HS-5 (cell line): ENCODE results near the gene ARHGAP8.

Source experiments
- DNase-seq: peaks from one replicate; pipeline ENCODE4 v3.0.0-alpha.2; 2012; ENCODE audit warnings: low read depth

Gene ARHGAP8

DNA sequence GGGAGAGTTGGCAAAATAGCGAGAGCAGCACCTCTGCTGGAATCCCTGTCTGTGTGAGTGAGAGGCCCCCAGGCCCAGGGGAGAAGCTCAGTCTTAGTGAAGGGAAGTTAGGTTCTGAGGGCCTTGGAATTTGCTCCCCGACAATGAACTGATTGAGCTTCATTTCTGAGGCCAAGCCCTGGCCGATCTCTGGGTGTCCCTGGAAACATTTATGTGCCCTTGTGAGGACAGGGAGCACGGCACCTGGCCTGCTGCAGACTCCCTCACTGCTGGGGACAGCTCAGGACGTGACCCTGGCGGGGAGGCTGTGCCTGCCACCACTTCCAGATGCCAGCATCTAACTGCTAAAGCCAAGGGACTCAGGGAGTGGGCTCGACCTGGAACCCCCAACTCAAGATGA lies 52.0 kb downstream of the ARHGAP8 start:
- DNase-seq = no peak

DNA sequence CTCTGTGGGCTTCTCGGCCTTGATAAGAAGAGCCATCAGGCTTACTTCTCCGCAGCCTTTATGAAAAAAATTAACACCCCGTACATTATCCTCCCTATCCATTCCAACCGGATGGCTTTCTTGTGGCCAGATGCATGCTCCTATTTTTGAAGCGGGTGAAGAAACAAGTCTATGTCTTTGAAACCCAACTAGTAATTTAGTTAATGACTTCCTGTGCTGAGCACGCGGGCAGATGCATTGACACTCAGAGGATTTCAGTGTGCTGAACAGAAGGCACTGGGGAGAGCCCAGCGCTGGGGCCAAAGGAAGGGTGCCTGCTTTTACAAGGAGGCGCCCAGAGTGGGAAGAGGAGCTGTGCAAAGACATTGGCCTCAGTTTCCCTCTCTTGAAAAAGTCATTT lies 53.3 kb downstream of the ARHGAP8 start:
- DNase-seq = no peak

DNA sequence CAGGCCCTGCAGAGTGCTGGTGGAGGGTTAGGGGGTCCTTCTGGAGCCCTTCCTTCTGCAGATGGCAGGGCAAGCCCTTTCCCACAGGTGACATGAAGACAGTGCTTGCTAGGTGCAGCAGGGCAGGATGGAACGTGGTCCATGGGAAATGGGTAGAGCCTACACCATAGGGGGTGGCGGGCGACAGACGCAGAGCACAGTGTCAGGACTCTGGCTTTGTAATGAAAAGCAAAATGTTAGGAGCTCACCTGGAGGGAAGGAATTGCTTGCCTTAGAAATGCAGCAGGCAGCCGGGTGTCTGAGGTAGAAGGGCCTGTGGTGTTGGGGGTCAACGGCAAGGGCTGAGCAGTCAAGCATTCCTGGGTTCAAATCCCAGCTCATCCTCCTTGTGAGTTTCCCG lies 54.9 kb downstream of the ARHGAP8 start:
- no peak for DNase-seq

DNA sequence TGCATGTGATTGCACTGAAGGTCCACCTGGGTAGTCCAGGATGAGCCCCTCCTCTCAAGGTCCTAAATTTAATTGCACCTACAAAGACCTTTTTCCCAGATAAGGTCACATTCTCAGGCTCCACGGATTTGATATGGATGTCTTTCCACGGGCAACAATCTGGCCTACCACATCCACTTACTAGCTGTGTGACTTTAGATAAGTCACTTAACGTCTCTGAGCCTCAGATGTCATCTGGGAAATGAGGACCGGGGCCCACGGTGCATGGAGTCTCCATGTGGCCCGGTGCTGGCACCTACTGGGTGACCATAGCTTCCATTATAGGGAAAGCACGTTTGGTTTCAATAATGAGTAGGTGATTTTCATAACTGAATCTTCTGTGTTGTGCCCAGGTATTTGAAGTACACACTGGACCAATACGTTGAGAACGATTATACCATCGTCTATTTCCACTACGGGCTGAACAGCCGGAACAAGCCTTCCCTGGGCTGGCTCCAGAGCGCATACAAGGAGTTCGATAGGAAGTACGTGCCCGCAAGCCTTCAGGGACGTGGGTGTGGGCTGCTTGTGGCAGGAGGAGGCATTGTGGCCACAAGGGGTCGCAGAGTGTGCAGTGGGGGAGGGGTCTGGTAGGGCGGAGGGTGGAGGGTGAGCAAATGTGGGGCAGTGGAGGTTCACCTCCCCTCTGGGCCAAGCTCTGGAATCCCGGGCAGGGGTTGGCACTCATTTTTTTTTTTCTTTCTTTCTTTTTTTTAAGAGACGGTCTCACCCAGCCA lies 55.7 kb downstream of the ARHGAP8 start:
- no peak for DNase-seq

DNA sequence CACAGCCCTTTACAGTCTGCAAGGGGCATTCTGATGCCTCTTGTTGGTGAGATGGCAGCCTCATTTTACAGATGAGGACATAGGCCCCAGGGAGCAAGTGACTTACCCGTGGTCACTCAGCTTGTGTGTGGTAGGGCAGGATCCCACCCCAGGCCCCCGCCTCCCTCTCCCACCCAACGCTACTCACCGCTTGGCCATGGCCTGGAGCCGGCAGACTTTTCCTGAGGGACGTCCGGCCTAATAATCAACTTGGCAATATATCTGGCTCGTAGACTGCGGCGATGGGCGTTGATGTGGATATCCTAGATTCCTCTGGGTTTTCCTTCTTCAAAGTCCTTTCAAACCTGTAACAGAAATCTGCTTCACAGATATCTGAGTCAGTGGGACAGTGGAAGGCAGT lies 57.1 kb downstream of the ARHGAP8 start:
- DNase-seq = no peak

DNA sequence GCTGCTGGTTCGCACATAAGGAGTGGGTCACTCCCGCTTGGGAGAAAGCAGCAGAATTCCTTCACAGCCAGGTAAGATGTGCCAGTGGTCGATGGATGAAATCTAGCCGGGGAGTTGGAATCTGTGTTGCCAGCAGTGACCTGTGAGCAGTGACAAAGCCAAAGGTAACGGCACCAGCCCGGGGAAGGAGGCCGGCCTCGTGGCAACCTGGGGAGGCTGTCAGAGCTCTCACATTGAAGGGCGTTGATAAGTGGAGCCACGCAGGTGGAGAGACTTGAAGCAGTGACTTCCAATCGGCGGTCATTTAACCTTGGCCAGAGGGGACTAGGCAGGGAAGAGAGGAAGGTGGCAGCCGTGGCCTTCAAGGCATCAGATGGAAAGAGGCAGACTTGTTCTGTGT lies 58.8 kb downstream of the ARHGAP8 start:
- no peak for DNase-seq

DNA sequence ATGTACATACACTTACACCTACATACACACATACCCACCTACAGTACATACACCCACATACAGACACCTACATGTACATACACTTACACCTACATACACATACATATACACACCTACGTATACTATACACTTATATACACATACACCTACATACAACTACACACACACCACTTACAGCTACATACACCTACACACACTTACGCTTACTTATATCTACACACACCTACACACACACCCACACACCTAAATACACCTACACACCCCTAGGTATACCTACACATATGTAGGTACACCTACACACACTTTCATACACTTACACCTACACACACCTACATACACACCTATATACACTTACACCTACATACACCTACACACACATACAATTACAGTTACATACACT lies 61.0 kb downstream of the ARHGAP8 start:
- DNase-seq = no peak

DNA sequence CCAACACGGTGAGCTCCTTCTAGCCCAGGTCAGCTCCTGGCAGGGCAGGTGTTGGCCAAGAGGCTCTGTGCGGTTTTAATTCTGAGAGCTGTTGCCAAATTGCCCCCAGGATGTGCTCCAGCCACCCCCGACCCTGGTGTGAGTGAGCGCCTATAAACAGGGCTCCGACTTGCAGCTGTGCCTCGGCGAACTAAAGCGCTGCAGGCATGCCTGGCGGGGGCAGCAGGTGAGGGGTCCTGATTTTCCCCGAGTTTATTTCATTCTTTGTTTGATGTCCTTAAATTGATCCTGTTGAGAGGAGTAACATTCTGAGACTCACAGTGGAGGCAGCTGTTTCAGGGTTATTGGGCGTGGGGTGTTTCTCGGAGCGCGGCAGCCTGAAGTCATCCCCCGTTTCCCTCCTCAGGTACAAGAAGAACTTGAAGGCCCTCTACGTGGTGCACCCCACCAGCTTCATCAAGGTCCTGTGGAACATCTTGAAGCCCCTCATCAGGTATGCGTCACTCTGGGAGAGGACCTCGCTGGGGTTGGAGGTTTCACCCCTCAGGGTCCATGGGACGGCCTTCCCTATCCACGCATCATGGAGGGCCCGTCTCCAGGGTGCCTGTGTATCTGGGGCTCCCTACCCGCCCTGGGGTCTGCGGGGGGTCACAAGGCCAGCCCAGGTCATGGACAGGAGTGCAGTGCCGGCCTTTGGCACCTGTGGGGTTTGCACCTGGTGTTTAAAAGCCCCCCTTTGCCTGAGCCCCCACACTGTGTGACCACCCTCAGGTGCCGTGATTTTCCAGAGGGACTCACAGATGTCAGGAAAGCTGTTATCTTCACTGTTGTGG lies 62.1 kb downstream of the ARHGAP8 start:
- DNase-seq = no peak

DNA sequence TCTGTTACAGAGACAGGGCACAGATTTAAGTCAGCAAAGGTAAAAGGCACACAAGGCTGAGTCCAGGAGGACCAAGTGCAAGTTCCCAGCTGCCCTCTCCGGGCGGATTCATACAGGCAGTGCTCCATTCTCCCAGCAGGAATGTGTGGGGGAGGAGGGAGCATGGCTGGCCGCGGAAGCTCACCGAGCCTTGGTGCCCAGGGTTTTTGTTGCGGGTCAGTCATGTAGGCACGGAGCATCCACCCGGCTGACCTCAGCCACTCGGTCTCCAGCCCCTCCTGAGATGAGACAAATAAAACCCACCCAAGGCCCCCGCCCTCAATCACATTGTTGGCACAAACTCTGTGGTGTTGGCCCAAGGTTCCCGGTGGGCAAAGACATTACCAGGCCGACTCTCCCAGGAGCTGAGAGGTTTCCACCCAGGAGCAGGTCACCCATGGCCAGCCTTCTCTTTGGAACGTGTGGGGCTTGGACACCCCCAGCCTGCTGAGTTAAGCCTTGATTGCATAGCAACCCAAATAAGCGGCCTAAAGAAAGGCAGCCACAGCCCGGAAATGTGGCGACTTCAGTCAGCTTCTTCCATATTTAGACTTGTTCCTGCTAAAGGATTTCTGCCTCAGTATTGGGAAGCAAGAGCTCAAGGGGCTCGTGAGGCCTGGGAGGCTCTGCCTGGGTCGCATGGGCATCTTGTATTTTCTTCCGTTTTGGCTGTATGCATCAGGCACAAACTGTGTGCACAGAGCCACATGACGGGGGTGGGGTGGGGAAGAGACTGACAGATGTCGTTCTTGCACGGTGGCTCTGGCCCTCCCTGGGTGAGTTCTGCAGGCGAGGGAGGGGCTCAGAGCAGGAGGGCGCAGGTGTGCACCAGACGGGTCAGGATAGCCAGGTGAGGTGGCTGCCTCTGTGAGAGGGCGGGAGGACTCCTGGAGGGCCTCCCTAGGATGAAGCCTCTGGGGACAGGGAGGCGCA lies 63.0 kb downstream of the ARHGAP8 start:
- no peak for DNase-seq

DNA sequence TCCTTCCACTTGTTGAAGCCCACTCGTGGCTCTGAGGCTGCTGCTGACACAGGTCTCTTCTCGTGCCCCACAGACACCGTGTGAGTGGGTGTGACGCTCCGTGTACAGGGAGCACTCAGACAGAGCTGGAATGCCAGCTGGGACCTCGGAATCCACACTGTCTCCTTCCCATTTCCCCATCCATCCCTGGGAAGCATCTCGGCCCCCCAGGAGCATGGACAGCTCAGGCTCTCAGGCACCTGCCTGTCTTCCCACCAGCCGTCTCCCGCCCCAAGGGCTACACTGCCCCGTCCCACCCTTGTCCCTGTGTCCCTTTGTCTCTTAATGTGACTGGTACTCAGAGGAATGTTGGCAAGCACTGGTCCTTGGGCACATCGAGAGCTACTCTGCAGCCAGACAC lies 63.8 kb downstream of the ARHGAP8 start:
- DNase-seq = no peak

DNA sequence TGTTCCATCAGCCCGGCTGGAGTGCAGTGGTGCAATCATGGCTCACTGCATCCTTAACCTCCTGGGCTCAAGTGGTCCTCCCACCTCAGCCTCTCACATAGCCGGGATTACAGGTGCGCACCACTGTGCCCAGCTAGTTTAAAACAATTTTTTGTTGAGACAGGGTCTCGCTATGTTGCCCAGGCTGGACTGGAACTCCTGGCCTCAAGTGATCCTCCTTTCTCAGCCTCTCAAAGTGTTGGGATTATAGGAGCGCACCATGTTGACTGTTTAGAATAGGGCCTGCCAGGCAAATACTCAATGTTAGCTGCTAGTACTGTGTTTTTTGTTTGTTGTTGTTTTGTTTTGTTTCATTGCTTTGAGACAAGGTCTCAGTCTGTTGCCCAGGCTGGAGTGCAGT lies 66.4 kb downstream of the ARHGAP8 start:
- no peak for DNase-seq

DNA sequence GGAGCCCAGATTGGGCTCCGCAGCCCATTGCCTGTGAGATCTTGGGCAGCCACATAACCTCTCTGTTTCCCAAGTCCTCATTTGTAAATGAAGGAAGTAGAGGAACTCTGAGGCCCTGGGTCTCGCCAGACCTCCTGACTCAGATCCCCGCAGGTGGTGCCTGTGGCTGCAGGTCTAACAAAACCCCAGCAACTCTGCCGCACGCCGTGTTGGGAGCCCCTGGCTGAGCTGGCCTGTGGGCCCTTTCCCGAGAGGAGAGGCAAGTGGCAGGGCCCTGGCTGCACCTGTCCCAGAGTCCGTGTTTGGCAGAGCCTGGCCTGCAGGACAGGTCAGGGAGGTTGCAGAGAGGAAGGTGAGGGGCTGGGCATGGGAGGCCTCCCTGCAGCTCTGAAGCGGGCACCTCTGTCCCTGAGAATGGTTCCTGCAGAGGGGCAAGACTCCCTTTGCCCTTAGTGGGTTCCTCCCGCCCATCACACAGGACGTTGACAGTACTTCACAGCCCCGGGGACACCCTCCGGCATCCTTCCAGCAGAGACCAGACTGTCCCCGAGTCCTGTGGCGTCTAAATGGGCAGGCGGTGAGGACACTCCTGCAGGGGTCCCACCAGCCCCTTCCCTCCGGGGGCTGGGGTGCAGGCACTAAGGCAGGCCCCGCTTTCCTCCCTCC lies 67.7 kb downstream of the ARHGAP8 start:
- DNase-seq = no peak

DNA sequence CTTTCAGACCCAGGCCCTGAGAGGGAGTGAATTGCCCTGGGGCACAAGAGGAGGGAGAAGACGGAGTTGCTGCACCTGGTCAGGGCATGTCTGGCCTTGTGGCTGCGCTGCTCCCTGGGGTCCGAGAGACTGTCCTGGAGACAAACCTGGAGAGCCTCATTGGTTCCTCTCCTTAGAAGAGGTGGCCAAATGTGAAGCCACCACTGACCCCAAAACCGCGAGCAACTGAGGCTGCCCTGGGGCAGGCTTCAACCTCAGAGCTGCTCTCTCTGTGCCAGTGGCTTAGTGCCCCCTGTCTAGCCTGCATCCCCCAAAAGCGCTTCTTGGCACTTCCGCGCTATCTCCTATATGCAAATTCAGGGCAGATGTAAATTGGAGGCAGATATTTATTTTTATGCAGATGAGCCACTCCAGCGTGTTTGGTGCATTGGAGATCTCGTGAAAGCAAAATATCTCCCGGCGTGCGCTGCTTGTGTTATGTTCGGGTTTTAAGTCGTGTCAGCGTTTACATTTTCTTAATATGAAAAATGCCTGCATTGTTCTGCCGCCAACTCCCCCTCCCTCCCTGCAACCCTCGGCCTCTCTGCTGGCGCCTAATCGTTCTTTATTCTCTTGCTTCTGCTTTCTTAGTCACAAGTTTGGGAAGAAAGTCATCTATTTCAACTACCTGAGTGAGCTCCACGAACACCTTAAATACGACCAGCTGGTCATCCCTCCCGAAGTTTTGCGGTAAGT lies 69.5 kb downstream of the ARHGAP8 start:
- no peak for DNase-seq

DNA sequence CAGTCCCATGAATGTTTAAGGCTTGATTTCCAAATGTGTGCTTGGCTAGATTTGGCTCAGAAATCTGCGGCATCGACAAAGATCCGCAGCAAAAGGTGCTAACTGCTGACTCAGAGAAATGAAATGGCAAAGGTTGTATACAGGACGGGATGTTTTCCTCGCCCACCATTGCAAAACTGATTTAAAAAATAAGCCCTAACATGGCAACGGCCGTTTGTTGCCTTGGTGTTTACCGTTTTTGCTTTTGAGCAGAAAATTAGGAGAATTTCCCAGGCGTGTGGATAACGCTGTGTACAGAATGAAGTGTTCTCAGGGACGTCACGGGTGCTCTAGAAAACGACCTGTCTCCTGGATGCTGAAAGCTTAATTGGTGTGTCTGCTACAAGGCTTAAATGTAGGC lies 70.2 kb downstream of the ARHGAP8 start:
- DNase-seq = no peak

DNA sequence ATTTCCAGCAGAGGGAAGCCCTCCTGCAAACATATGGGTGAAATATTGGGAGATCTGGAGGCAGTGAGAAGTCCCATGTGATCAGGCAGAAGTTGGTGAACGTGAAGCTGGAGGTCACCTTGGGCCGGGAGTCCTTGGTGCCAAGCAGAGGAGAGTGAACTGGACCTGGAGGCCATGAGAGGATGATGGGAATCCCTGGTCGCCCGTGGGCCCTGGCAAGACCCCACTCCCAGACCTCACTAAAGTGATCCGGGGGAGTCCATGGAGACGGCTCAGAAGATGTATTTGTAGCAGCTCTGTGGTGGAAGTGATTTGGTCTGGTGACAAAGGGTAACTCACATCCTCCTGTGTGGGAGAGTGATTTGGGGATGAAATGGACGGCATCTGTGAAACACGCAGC lies 71.0 kb downstream of the ARHGAP8 start:
- DNase-seq = no peak

DNA sequence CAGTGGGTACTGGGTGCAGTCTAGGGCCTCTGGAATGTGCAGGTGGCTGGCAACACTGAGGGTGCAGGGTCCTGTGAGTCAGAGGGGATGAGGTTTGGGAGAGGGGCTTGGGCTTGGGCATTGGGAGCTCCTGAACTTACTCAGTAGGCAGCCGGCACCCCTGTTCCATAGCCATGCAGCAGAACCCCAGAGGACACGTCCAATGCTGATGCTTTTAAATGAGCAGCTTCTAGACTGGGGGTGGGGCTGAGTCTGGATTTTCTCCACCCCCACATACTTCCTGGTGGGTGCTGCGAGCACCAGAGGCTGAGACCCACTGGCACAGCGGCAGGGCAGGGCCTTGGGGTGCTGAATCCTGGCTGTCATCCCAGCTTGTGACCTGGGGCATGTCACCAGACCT lies 71.4 kb downstream of the ARHGAP8 start:
- DNase-seq = no peak

DNA sequence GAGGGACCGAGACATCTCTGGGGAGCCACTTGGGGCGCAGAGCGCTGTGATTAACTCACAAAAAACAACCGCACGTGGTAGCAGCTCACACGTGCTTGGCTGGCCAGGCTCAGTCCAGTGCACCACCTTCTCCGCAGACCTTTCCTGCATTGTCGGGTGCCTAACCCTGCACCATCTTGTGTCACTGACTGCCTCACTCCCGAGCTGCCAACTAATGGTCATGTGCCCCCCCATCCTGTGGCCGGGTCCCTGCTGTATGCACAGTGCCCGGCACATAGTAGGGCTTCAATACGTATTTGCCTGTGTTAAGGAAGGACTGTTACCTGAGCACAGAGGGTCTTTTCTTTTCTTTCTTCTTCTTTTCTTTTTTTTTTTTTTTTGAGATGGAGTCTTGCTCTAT lies 71.9 kb downstream of the ARHGAP8 start:
- DNase-seq = no peak

DNA sequence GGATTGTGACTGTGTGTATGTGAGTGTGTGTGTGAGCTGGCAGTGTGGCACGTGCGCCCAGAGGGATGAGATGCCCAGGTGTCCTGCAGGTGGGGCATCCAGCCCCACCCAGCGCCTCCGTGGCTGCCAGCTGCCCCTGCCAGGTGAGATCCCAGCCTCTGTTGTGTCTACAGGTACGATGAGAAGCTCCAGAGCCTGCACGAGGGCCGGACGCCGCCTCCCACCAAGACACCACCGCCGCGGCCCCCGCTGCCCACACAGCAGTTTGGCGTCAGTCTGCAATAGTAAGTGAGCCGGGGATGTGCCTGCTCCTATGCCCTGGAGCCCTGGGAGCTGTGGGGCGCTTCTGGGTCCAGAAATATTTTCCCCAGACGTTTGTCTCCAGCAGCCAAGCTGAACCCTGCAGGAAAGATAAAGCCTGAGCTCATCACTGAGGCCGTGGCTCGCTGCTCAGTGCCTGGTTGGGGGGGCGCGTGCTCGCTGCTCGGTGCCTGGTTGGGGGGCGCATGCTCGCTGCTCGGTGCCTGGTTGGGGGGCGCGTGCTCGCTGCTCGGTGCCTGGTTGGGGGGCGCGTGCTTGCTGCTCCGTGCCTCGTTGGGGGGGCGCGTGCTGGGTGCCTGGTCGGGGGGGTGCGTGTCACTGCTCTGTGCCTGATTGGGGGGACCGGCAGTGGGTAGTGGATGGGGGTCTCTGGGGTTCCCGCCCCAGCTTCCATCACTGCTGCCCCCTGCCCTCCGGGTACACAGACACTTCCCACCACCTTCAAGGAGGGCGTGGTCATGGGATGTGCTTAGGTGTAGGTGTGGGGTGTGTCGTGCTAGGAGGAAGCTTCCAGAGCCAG lies 73.2 kb downstream of the ARHGAP8 start:
- no peak for DNase-seq

DNA sequence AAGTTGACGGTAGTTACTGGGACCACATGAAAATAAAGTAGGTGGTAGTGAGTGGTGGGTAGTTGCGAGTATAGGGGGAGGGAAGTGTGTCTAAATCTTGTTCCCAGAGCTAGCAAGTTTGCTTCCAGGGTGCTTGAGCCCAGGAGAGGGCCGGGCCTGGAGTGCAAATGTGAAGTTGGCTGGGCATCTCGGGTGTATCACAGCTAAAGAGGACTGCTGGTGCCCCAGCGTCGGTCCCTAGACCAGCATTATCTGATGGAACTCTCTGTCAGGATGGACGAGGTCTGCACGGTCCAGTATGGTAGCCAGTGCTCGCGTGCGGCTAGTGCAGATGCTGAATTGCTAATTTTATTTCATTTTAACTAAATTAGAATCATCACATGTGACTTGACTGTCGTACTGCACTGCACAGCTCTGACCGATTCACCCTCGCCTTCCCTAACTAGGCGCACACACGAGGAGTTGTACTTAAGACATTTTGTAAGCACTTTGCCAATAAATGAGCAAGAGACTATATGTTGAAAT lies 75.4 kb downstream of the ARHGAP8 start:
- no peak for DNase-seq

DNA sequence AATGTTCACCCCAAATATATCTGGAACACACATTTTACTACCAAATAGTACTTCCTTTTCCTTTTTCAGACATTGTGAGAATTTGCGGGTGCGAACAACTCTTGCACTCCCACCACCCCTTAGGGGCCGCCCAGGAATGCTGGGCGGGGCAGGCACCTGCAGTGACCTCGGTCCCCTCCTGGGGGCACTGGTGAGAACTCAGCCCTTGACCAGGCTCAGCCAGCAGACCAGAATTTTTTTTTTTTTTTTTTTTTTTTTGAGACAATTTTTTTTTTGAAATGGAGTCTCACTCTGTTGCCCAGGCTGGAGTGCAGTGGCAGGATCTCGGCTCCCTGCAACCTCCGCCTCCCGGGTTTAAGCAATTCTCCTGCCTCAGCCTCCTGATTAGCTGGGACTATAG lies 75.8 kb downstream of the ARHGAP8 start:
- DNase-seq = no peak
